ENCODE data around the gene RHOV.

Gene RHOV

DNA sequence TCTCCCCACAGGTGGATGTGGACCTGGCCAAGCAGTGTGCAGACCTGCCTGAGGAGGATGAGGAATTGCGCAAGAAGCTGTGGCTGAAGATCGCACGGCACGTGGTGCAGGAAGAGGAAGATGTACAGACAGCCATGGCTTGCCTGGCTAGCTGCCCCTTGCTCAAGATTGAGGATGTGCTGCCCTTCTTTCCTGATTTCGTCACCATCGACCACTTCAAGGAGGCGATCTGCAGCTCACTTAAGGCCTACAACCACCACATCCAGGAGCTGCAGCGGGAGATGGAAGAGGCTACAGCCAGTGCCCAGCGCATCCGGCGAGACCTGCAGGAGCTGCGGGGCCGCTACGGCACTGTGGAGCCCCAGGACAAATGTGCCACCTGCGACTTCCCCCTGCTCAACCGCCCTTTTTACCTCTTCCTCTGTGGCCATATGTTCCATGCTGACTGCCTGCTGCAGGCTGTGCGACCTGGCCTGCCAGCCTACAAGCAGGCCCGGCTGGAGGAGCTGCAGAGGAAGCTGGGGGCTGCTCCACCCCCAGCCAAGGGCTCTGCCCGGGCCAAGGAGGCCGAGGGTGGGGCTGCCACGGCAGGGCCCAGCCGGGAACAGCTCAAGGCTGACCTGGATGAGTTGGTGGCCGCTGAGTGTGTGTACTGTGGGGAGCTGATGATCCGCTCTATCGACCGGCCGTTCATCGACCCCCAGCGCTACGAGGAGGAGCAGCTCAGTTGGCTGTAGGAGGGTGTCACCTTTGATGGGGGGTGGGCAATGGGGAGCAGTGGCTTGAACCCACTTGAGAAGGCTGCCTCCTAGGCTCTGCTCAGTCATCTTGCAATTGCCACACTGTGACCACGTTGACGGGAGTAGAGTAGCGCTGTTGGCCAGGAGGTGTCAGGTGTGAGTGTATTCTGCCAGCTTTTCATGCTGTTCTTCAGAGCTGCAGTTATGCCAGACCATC is 28.8 kb upstream of the RHOV start:
- no peak for DNase-seq

- DNase-seq, result no peak
These were observed 27.0 kb upstream of the RHOV start for GRCh38 chr15:40901053-40901443.

DNA sequence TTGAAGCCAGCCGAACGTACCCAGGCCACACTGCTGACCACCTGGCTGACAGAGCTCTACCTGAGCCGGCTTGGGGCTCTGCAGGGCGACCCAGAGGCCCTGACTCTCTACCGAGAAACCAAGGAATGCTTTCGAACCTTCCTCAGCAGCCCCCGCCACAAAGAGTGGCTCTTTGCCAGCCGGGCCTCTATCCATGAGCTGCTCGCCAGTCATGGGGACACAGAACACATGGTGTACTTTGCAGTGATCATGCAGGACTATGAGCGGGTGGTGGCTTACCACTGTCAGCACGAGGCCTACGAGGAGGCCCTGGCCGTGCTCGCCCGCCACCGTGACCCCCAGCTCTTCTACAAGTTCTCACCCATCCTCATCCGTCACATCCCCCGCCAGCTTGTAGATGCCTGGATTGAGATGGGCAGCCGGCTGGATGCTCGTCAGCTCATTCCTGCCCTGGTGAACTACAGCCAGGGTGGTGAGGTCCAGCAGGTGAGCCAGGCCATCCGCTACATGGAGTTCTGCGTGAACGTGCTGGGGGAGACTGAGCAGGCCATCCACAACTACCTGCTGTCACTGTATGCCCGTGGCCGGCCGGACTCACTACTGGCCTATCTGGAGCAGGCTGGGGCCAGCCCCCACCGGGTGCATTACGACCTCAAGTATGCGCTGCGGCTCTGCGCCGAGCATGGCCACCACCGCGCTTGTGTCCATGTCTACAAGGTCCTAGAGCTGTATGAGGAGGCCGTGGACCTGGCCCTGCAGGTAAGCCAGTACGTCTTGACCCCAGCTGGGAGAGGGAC is 26.4 kb upstream of the RHOV start:
- DNase-seq, result no peak

DNA sequence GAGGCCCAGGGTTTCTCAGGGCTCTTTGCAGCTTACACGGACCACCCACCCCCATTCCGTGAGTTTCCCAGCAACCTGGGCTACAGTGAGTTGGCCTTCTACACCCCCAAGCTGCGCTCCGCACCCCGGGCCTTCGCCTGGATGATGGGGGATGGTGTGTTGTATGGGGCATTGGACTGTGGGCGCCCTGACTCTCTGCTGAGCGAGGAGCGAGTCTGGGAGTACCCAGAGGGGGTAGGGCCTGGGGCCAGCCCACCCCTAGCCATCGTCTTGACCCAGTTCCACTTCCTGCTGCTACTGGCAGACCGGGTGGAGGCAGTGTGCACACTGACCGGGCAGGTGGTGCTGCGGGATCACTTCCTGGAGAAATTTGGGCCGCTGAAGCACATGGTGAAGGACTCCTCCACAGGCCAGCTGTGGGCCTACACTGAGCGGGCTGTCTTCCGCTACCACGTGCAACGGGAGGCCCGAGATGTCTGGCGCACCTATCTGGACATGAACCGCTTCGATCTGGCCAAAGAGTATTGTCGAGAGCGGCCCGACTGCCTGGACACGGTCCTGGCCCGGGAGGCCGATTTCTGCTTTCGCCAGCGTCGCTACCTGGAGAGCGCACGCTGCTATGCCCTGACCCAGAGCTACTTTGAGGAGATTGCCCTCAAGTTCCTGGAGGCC is 25.6 kb upstream of the RHOV start:
- no peak for DNase-seq

- DNase-seq, result peak; percentile 65
These were observed 20.8 kb upstream of the RHOV start for GRCh38 chr15:40894681-40895448.

- peak; percentile 98 for DNase-seq
These were observed 20.0 kb upstream of the RHOV start, which contains the start of gene VPS18 for GRCh38 chr15:40893733-40894680. VPS18 (plus strand) TSS chr15:40894450; CDS start chr15:40894769, 319 bp downstream.

DNA sequence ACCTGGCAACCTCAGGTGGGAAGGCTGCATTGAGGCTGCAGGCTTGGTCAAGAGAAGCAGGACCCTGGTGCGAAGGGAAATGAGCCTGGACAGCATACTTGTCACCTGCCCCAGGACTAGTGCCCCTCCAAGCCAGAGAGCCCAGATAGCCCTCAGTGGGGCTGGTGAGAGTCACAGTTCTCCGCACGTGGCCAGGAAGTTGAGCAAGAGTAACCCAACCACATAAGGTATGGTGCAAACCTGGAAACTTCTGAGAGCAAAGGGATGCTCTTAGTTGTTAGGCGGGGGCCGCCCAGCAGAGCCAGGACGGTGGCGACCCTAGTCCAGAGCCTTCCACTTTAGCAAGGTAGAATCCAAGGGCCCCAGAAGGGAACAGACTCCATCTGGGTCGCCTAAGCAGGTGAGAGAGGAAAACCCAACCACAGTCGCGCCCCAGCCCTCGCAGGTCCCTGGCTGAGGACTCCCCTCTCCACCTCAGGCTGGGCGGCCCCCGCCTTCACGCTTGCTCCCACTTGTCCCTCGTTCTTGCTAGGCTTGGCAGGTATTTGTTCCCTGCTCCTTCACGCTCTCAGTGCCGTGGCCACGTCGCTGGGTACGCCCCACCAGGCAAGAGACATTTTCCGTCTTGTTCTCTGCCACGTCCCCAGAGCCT is 19.1 kb upstream of the RHOV start:
- no peak for DNase-seq

DNA sequence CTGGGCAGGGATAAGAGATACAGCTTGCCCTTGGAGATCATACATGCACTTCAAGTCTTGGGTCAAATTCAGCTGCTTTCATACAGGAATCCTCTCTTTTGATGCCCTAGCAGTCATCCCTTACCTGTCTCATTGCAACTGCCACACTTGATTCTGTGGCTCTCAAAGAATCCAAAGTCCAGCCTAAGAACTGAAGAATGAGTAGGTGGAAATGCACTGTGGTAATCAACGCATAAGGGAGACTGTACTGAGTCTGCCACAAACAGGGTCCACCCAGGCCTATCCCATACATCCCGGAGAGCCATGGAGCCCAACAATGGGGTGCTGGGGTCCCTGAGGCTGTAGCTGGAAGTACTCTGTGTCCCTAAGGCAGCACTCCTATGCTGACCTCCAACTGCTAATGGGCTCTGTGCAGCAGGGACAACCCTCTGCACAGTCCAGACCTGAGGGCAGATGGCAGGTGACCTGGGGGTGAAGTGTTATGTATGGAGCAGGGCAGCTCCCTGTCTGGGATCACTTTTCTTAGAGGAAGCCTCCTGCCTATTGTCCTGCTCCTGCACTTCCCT is 18.5 kb upstream of the RHOV start:
- no peak for DNase-seq

DNA sequence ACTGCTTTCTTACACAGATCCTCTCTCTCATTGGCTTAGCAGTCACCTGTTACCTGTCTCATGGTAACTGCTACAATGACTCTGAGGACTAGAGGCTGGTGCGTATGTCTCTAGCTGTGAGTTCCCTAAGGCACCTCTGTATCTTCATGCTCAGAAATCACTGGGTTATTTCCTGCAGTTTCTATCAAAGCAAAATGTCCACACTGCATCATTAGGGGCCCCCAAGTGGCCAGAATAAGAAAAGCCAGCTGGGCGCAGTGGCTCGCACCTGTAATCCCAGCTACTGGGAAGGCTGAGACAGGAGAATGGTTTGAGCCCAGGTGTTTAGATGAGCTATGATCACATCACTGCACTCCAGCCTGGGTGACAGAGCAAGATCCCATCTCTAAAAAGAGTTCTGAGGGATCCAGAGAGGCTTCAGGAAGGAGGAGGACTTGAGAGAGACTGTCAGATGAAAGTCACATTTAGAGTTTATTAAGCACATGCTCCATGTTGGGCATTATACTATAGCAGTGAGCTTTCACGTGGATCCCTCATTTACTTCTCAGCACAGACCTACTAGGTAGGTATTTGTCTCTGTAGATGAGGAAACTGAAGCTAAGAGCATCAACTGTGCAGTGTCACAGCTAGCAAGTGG is 17.9 kb upstream of the RHOV start:
- DNase-seq, result no peak

DNA sequence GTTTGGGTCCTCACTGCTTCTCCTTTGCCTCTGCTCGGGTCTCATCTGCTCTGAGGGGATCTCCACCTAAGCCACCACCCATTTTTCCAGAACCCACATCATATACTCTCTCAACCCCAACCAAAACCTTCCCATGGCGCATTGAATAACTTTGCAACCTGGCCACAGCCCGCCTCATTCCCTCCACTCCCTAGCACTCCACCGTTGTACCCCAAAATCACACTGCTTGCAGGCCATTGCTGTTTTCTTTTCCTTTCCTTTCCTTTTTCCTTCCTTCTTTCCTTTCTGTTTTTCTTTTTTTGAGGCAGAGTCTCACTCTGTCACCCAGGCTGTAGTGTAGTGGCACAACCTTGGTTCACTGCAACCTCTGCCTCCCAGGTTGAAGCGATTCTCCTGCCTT is 17.1 kb upstream of the RHOV start:
- no peak for DNase-seq

DNA sequence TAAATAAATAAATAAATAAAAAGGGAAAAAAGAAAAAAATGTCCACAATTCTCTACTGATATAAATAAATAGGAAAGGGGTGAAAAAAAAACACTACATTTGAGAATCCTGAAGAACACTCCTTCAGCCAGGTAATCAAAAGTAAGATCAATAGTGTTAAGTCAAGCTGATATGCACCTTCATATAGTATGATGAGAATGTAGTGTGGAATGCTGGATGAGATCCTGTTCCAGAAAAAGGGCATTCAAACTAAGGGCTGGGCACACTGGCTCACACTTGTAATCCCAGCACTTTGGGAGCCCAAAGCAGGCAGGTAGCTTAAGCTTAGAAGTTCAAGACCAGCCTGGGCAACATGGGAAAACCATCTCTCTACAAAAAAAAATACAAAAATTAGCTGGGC is 15.1 kb upstream of the RHOV start:
- no peak for DNase-seq

DNA sequence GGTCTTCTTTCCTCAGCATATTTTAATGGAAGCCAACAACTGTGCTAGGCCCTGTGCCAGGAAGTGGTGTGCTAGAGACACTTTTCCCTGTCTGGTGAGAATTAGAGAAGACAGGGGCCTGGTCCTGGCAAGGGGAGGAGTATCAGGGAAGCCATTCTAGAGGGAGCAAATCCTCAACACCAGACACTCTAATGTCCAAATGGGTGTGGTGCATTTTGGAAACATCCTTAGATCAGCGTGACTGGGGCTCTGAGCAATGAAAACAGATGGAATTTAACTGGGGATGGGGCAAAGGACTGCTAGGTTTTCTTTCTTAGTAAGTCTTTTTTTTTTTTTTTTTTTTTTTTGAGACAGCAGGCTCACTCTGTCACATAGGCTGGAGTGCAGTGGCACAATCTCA is 12.6 kb upstream of the RHOV start:
- no peak for DNase-seq

- DNase-seq, result no peak
These were observed 7.3 kb upstream of the RHOV start for GRCh38 chr15:40881351-40881750.

DNA sequence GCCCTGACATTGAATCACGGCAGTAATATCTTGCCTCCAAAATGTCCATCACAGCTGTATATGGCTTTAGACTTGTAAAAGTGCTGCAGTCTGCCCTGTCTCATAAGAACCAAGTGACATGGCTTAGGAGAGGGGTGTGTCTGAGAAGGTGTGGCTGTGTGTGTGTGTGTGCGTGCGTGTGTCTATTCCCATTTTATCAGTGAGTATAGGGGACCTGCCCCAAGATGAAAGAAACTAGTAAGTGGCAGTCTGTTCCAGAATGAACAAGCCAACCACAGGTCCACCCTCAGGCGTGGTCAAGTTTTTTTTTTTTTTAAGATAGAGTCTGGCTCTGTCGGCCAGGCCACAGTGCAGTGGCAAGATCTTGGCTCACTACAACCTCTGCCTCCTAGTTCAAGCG is 5.6 kb upstream of the RHOV start:
- no peak for DNase-seq

DNA sequence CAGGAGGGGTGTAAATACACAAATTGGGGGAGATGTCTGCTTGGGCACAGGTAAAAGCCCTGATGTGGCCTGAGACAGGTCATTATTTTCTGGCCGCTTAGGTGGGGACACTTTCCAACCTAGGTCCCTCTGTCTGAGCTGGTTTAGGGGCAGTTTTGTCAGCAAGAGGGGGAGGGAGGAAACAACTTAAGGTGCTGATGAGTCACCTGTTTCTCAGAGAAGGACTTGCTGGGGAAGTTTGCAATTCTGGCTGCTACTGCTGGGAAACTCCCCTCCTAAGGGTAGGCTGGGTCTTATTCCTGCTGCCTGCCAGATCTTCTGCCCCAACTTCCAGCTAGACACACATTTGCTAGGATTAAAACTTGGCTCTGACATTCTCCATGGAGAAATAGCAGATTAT is 4.8 kb upstream of the RHOV start:
- peak; percentile 25 for DNase-seq

DNA sequence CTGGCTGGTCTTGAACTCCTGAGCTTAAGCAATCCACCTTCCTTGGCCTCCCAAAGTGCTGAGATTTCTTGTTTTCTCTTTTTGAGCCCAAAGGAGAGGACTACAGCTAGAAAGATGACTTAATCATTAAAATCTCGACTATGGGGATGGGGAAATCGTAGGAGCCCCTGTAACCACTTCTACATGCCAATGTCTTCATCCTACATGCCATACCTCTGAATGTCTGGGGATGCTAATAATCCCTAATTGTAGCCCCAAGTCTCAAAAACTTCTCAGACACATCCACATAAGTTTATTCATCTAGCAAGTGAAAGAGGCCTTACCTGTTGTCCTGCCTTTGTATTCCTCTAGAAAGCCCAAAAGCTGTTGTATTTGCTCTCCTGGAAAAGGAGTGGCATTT is 3.7 kb upstream of the RHOV start:
- DNase-seq, result no peak

DNA sequence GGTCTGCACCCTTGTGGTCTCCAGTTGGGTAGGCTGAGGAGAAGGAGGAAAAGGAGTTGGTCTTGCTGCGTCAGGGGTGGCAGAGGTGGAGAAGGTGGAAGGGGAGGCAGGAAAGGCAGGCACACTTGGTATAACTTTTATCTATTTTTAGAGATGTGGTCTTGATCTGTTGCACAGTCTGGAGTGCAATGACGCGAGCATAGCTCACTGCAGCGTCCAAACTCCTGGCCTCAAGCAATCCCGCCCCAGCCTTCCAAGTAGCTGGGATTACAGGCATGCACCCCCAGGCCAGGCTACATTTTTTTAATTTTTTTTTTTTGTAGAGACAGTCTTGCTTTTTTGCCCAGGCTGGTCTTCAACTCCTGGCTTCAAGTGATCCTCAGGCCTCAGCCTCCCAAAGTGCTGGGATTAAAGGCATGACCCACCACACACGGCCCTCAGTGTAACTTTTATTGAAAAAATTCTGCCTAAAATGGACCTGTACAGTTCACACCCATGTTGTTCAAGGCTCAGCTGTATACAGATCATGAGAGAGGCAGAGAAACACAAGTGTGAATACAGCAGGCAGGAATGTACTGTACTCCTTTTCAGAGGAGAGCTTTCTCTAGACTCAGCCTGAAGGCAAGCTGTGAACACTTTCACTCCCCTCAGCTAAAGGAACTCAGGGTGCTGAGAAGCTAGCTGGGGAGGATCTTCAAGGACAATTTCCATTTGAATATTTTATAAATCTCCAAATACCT is 2.1 kb upstream of the RHOV start:
- no peak for DNase-seq

- DNase-seq, result no peak
These were observed 992 bp downstream of the RHOV start for GRCh38 chr15:40872791-40873693.

Data from stimulated activated naive CD4-positive, alpha-beta T cell treated with Interleukin-2 at 50 U/mL for 16 hours (primary cell).